Measurements from ENCODE around the gene ABHD12B. TPM values are rescaled to one million over a fixed set of nuclear protein-coding genes. Genes with fewer than 3 reads are reported as not detected.

Gene ABHD12B
- total RNA-seq, 2 experiments from 2014 or later, result not detected

- peaks cover 6% of the 10 kb centered on the region for H3K27me3 Mint-ChIP-seq
- H3K9me3 Mint-ChIP-seq, result no peaks in the 10 kb centered on the region
- no peaks in the 10 kb centered on the region for H3K9me3 ChIP-seq (ENCODE audit: control insufficient read depth in 1 of 2, insufficient read depth in 1 of 2, low read length in 2 of 2)
- POLR2A ChIA-PET, result no interaction called here
- no peak overlapping the region for H3K4me3 ChIP-seq (ENCODE audit: low read length)
- no peaks in the 10 kb centered on the region for H3K4me1 ChIP-seq (ENCODE audit: insufficient read depth, low read length)
- H3K27ac ChIP-seq (ENCODE audit: low read depth in 1 of 2, low read length in 2 of 2), result no peak overlapping the region
- H3K36me3 ChIP-seq (ENCODE audit: insufficient read depth, low read length), result no peaks in the 10 kb centered on the region
- no peak for DNase-seq
- H3K4me1 Mint-ChIP-seq (ENCODE audit: low read depth), result no peaks in the 10 kb centered on the region
- peaks cover 2 to 3% of the 10 kb centered on the region in 2 experiments for H3K27me3 ChIP-seq (ENCODE audit: control insufficient read depth in 1 of 2, insufficient read depth in 2 of 2, low read length in 2 of 2)
- intact Hi-C loops (cut with DNase I, micrococcal nuclease), result no loop called here
- ATAC-seq (ENCODE audit: poor library complexity), result no peak
- TF ChIP-seq CTCF (IDR thresholded peaks at IDR 0.05), result no peak
- H3K4me3 Mint-ChIP-seq, result no peak overlapping the region
- CTCF ChIA-PET, result no interaction called here
- no peak overlapping the region for H3K27ac Mint-ChIP-seq
- H3K36me3 Mint-ChIP-seq (ENCODE audit: low read depth), result no peaks in the 10 kb centered on the region
These were observed 48.8 kb downstream of the ABHD12B start for GRCh38 chr14:50920482-50921230.

- no peak for ATAC-seq (ENCODE audit: poor library complexity)
- CTCF ChIA-PET, result no interaction called here
These were observed 51.0 kb downstream of the ABHD12B start for GRCh38 chr14:50922803-50923202.

GRCh38 chr14:50924236-50924635 lies 52.4 kb downstream of the ABHD12B start:
- no peak for ATAC-seq (ENCODE audit: poor library complexity)

More at GRCh38 chr14:50922803-50923202, 51.0 kb downstream of the ABHD12B start:
- peaks cover 0 to 3% of the 10 kb centered on the region in 2 experiments for H3K27me3 ChIP-seq (ENCODE audit: control insufficient read depth in 1 of 2, insufficient read depth in 2 of 2, low read length in 2 of 2)
- no peak for TF ChIP-seq CTCF (IDR thresholded peaks at IDR 0.05)
- no peaks in the 10 kb centered on the region for H3K4me1 ChIP-seq (ENCODE audit: insufficient read depth, low read length)
- H3K27me3 Mint-ChIP-seq, result peaks cover 6% of the 10 kb centered on the region
- H3K4me1 Mint-ChIP-seq (ENCODE audit: low read depth), result no peaks in the 10 kb centered on the region
- no peak overlapping the region for H3K4me3 ChIP-seq (ENCODE audit: low read length)
- no peak for DNase-seq
- POLR2A ChIA-PET, result no interaction called here
- intact Hi-C loops (cut with DNase I, micrococcal nuclease), result no loop called here
- H3K9me3 ChIP-seq (ENCODE audit: control insufficient read depth in 1 of 2, insufficient read depth in 1 of 2, low read length in 2 of 2), result no peaks in the 10 kb centered on the region
- H3K9me3 Mint-ChIP-seq, result no peaks in the 10 kb centered on the region
- H3K36me3 Mint-ChIP-seq (ENCODE audit: low read depth), result no peaks in the 10 kb centered on the region
- H3K4me3 Mint-ChIP-seq, result no peak overlapping the region
- no peak overlapping the region for H3K27ac Mint-ChIP-seq
- no peak overlapping the region for H3K27ac ChIP-seq (ENCODE audit: low read depth in 1 of 2, low read length in 2 of 2)
- no peaks in the 10 kb centered on the region for H3K36me3 ChIP-seq (ENCODE audit: insufficient read depth, low read length)

More at GRCh38 chr14:50924236-50924635, 52.4 kb downstream of the ABHD12B start:
- Histone ChIP-seq H3K4me3 (ENCODE audit: low read length) (no peak overlapping the region), H3K4me1 (ENCODE audit: insufficient read depth, low read length) (no peaks in the 10 kb centered on the region), H3K9me3 (ENCODE audit: control insufficient read depth in 1 of 2, insufficient read depth in 1 of 2, low read length in 2 of 2) (no peaks in the 10 kb centered on the region), H3K27me3 (ENCODE audit: control insufficient read depth in 1 of 2, insufficient read depth in 2 of 2, low read length in 2 of 2) (peaks cover 0 to 3% of the 10 kb centered on the region in 2 experiments), H3K36me3 (ENCODE audit: insufficient read depth, low read length) (no peaks in the 10 kb centered on the region), H3K27ac (ENCODE audit: low read depth in 1 of 2, low read length in 2 of 2) (no peak overlapping the region)
- DNase-seq, result no peak
- intact Hi-C loops (cut with DNase I, micrococcal nuclease), result no loop called here
- CTCF ChIA-PET, result no interaction called here
- H3K36me3 Mint-ChIP-seq (ENCODE audit: low read depth), result no peaks in the 10 kb centered on the region
- H3K27me3 Mint-ChIP-seq, result peaks cover 2% of the 10 kb centered on the region
- POLR2A ChIA-PET, result no interaction called here
- no peaks in the 10 kb centered on the region for H3K9me3 Mint-ChIP-seq
- no peak overlapping the region for H3K27ac Mint-ChIP-seq
- no peaks in the 10 kb centered on the region for H3K4me1 Mint-ChIP-seq (ENCODE audit: low read depth)
- no peak for TF ChIP-seq CTCF (IDR thresholded peaks at IDR 0.05)
- H3K4me3 Mint-ChIP-seq, result no peak overlapping the region

Measured in CD4-positive, alpha-beta T cell (primary cell).